HepG2 (cell line): Measurements from ENCODE around the gene SLC25A25. TPM values are rescaled to one million over a fixed set of nuclear protein-coding genes. Genes with fewer than 3 reads are reported as not detected.

Experiments used
- DDIT3 ChIP-seq: sonication (generic); formaldehyde crosslinking; IDR thresholded peaks from 2 replicates; pipeline ENCODE4 v1.4.0; 2020; ENCODE audit warnings: mild to moderate bottlenecking, missing genetic modification reagents
- FOSL1 ChIP-seq: sonication (generic); formaldehyde crosslinking; IDR thresholded peaks from 2 replicates; pipeline ENCODE4 v1.9.0; 2021; ENCODE audit warnings: missing genetic modification reagents, borderline replicate concordance
- HNRNPK ChIP-seq: fragments of 200-400 bp; formaldehyde crosslinking; IDR thresholded peaks from 2 replicates; pipeline ENCODE4 v1.6.1; 2018; ENCODE audit warnings: low read length, low read depth, moderate library complexity, mild to moderate bottlenecking; ENCODE audit not compliant: poor library complexity, severe bottlenecking
- MAFF ChIP-seq: IDR thresholded peaks from 2 replicates; pipeline ENCODE4 v1.6.1; 2011; ENCODE audit warnings: low read depth, low read length, improper control_type of control experiment
- MED1 ChIP-seq: sonication (generic); formaldehyde crosslinking; IDR thresholded peaks from 2 replicates; pipeline ENCODE4 v1.4.0; 2020; ENCODE audit warnings: missing genetic modification reagents
- MLX ChIP-seq: IDR thresholded peaks from 2 replicates; pipeline ENCODE4 v1.6.1; 2016
- NFYB ChIP-seq: sonication (generic); formaldehyde crosslinking; IDR thresholded peaks from 2 replicates; pipeline ENCODE4 v1.4.0; 2020; ENCODE audit warnings: missing genetic modification reagents
- NR3C1 ChIP-seq: sonication (generic); formaldehyde crosslinking; IDR thresholded peaks from 2 replicates; pipeline ENCODE4 v1.4.0; 2020; ENCODE audit warnings: missing genetic modification reagents
- PHF21A ChIP-seq: sonication (generic); formaldehyde crosslinking; IDR thresholded peaks from 2 replicates; pipeline ENCODE4 v1.5.0; 2020; ENCODE audit warnings: mild to moderate bottlenecking, missing genetic modification reagents
- REXO4 ChIP-seq: sonication (generic); formaldehyde crosslinking; IDR thresholded peaks from 2 replicates; pipeline ENCODE4 v1.8.0; 2022; ENCODE audit warnings: missing genetic modification reagents, mild to moderate bottlenecking, borderline replicate concordance
- RFX1 ChIP-seq: fragments of 450-650 bp; IDR thresholded peaks from 2 replicates; pipeline ENCODE4 v1.6.1; 2017
- RFX3 ChIP-seq: IDR thresholded peaks from 2 replicates; pipeline ENCODE4 v1.6.1; 2016; ENCODE audit warnings: missing biosample characterization, missing genetic modification reagents
- SNRNP70 ChIP-seq: fragments of 200-400 bp; formaldehyde crosslinking; IDR thresholded peaks from 2 replicates; pipeline ENCODE4 v1.6.1; 2017; ENCODE audit warnings: mild to moderate bottlenecking, low read depth, low read length, moderate library complexity
- SRSF4 ChIP-seq: fragments of 200-400 bp; formaldehyde crosslinking; IDR thresholded peaks from one replicate; pipeline ENCODE4 v1.6.1; 2018; ENCODE audit warnings: mild to moderate bottlenecking, low read depth, low read length, moderate library complexity; ENCODE audit not compliant: poor library complexity, severe bottlenecking
- TARDBP ChIP-seq: sonication (generic); formaldehyde crosslinking; IDR thresholded peaks from 2 replicates; pipeline ENCODE4 v1.8.0; 2022; ENCODE audit warnings: mild to moderate bottlenecking, missing genetic modification reagents
- ZBTB37 ChIP-seq: sonication (generic); formaldehyde crosslinking; IDR thresholded peaks from 2 replicates; pipeline ENCODE4 v1.4.0; 2020; ENCODE audit warnings: mild to moderate bottlenecking, missing genetic modification reagents
- ZC3H13 ChIP-seq: sonication (generic); formaldehyde crosslinking; IDR thresholded peaks from 2 replicates; pipeline ENCODE4 v1.8.1; 2023; ENCODE audit warnings: mild to moderate bottlenecking, missing genetic modification reagents, moderate library complexity
- ZNF546 ChIP-seq: sonication (generic); formaldehyde crosslinking; conservative IDR thresholded peaks from 2 replicates; pipeline ENCODE4 v1.8.1; 2023; ENCODE audit warnings: mild to moderate bottlenecking, missing genetic modification reagents
- polyA plus RNA-seq, 8 experiments: library from polyadenylated mRNA; depleted of rRNA in 3 of 8; stranded (reverse) in 7 of 8; unstranded in 1 of 8; fragments of >200 nt; fragmentation: Illumina TruSeq in 4 of 8; extraction: Trizol in 4 of 8; gene quantifications; 2 replicates each; pipeline versions ENCODE4 v1.2.1 to v1.2.3, GENCODE V29; 2011 to 2016; ENCODE audit warnings: low read depth in 4 of 8, missing spikeins in 1 of 8, mixed read lengths in 1 of 8; ENCODE audit not compliant: insufficient read depth in 1 of 8
- total RNA-seq, 5 experiments: library from RNA; depleted of rRNA; stranded (reverse); fragments of >200 nt; fragmentation: Illumina TruSeq; extraction: Trizol; gene quantifications; 2 replicates each; pipeline ENCODE4 v1.2.3, GENCODE V29; 2016; ENCODE audit warnings: low read depth in 1 of 5
- TF ChIP-seq, protein P1 (sequence below): IDR thresholded peaks from 2 replicates; pipeline ENCODE4 v1.6.1; 2018; ENCODE audit warnings: missing genetic modification reagents, mild to moderate bottlenecking, missing compliant biosample characterization
- TF ChIP-seq, protein P2 (sequence below): sonication (generic); formaldehyde crosslinking; IDR thresholded peaks from 2 replicates; pipeline ENCODE4 v1.5.0; 2020; ENCODE audit warnings: mild to moderate bottlenecking, missing genetic modification reagents
- TF ChIP-seq, protein P3 (sequence below): sonication (generic); formaldehyde crosslinking; IDR thresholded peaks from 2 replicates; pipeline ENCODE4 v1.8.0; 2022; ENCODE audit warnings: mild to moderate bottlenecking, missing genetic modification reagents

The SLC25A25 gene
- total and polyA plus RNA-seq, 2 of the 13 experiments (the other 11 are each of a cell fraction or from before 2014, with no cell fraction given) = 10.5 to 24.8 TPM

GRCh38 chr9:128098297-128099230 lies 30.5 kb downstream of the SLC25A25 start (continued):
- TF ChIP-seq, protein P1, sequence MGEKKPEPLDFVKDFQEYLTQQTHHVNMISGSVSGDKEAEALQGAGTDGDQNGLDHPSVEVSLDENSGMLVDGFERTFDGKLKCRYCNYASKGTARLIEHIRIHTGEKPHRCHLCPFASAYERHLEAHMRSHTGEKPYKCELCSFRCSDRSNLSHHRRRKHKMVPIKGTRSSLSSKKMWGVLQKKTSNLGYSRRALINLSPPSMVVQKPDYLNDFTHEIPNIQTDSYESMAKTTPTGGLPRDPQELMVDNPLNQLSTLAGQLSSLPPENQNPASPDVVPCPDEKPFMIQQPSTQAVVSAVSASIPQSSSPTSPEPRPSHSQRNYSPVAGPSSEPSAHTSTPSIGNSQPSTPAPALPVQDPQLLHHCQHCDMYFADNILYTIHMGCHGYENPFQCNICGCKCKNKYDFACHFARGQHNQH (CRISPR knock-in tag) = peak; percentile 74
- TF ChIP-seq RFX1 (no peak), ZNF546 (CRISPR knock-in tag) (no peak), FOSL1 (CRISPR knock-in tag) (no peak), REXO4 (no peak), MED1 (CRISPR knock-in tag) (peak; percentile 65; the same call in 1 of the 2 replicates), NFYB (peak; percentile 86), SNRNP70 (no peak), DDIT3 (no peak), ZBTB37 (CRISPR knock-in tag) (no peak), HNRNPK (no peak), ZC3H13 (no peak; the same call in 1 of the 2 replicates), NR3C1 (no peak), PHF21A (CRISPR knock-in tag) (peak; percentile 93), RFX3 (CRISPR knock-in tag) (no peak), MAFF (no peak), TARDBP (CRISPR knock-in tag) (no peak; the same call in 1 of the 2 replicates), MLX (CRISPR knock-in tag) (no peak; the same call in 1 of the 2 replicates), SRSF4 (no peak)
- TF ChIP-seq, protein P2, sequence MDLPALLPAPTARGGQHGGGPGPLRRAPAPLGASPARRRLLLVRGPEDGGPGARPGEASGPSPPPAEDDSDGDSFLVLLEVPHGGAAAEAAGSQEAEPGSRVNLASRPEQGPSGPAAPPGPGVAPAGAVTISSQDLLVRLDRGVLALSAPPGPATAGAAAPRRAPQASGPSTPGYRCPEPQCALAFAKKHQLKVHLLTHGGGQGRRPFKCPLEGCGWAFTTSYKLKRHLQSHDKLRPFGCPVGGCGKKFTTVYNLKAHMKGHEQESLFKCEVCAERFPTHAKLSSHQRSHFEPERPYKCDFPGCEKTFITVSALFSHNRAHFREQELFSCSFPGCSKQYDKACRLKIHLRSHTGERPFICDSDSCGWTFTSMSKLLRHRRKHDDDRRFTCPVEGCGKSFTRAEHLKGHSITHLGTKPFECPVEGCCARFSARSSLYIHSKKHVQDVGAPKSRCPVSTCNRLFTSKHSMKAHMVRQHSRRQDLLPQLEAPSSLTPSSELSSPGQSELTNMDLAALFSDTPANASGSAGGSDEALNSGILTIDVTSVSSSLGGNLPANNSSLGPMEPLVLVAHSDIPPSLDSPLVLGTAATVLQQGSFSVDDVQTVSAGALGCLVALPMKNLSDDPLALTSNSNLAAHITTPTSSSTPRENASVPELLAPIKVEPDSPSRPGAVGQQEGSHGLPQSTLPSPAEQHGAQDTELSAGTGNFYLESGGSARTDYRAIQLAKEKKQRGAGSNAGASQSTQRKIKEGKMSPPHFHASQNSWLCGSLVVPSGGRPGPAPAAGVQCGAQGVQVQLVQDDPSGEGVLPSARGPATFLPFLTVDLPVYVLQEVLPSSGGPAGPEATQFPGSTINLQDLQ = no peak
- TF ChIP-seq, protein P3, sequence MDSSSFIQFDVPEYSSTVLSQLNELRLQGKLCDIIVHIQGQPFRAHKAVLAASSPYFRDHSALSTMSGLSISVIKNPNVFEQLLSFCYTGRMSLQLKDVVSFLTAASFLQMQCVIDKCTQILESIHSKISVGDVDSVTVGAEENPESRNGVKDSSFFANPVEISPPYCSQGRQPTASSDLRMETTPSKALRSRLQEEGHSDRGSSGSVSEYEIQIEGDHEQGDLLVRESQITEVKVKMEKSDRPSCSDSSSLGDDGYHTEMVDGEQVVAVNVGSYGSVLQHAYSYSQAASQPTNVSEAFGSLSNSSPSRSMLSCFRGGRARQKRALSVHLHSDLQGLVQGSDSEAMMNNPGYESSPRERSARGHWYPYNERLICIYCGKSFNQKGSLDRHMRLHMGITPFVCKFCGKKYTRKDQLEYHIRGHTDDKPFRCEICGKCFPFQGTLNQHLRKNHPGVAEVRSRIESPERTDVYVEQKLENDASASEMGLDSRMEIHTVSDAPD (CRISPR knock-in tag) = no peak
